H4 (cell line): ENCODE data around the gene OPN1SW. TPM values are rescaled to one million over a fixed set of nuclear protein-coding genes. Genes with fewer than 3 reads are reported as not detected.

Experiments used
- DNase-seq: peaks from one replicate; pipeline ENCODE4 v3.0.0-alpha.2; 2015; ENCODE audit warnings: low spot score
- total RNA-seq: library from RNA; depleted of rRNA; stranded (reverse); fragments of >200 nt; shearing (Covaris generic); gene quantifications from 2 replicates; pipeline ENCODE4 v1.2.3, GENCODE V29; 2014; rRNA removed

The OPN1SW gene, protein sequence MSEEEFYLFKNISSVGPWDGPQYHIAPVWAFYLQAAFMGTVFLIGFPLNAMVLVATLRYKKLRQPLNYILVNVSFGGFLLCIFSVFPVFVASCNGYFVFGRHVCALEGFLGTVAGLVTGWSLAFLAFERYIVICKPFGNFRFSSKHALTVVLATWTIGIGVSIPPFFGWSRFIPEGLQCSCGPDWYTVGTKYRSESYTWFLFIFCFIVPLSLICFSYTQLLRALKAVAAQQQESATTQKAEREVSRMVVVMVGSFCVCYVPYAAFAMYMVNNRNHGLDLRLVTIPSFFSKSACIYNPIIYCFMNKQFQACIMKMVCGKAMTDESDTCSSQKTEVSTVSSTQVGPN
- total RNA-seq, result not detected in 2 replicates

DNA sequence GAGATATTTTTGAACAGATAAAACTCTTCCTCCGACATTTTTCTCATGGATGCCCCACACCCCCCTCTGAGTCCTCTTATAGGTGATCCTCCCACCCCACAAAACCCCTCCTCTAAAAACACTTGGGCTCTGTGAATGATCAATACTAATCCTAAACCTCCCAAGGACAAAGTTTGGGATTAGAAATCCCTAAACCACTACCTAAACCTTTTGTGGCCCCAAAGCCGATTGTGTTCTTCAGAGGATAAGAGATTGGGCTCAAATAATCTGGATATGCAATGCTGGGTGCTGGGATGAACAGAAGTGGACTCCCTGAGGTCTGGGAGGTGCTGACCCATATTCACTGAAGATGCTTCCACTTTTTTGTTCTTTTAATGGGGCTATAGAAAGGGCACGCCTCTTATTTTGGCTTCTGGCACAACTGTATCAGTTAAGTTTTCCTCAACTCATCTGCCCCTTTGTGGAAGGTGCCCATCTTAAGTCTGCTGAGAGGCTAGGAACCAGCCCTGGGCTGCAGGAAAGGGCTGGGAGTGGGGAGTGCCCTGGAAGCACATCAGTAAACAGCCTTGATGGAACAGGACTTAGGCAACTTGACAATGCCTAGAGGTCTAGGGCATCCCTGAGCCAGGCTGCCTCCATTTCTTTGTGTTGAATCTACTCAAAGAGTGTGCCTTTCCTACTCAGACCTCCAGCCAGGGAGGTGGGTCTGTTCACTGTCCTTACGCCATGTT, at the start of gene OPN1SW:
Gene OPN1SW, minus strand, starts transcription at position 51 of the 731 bp plus-strand sequence. Its CDS starts 13 bp downstream, at position 38.
- DNase-seq, result no peak

DNA sequence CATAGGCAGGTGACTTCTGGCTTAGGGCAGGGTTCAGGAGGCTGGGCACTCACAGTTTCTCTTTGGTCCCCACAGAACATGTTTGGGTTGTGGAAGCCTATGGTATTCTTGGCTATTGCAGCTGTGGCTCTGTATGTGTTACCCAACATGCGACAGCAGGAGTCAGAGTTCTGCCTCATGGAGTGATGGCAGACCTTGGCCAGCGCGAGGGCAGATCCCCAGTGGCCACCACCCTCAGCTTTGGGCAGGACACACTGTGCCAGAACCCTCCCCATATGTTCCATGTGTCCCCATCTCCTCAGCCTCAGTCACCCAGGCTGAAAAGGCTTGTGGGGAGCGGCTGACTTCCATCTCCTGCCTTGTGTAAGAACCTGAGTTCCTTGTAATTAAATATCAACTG, 46.1 kb upstream of the OPN1SW start:
- no peak for DNase-seq

DNA sequence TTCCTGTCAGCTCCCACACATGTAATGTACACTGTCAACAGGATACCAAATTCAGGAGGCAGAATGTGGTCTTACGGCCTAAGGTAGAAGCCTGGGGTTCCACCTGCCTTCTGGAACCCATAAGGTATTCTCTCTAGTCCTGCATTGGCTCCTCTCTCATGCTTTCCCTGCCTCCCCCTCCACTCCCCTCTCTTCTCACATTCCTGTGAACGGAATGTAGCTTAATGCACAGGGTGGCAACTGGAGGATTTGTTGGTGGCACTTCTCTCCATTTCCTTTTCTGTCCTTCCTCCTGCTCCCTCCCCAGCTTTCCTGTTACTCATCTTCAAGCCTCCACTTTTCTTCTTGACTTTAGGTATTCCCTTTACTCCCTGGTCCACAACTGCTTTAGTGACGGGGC, 43.1 kb upstream of the OPN1SW start:
- no peak for DNase-seq

DNA sequence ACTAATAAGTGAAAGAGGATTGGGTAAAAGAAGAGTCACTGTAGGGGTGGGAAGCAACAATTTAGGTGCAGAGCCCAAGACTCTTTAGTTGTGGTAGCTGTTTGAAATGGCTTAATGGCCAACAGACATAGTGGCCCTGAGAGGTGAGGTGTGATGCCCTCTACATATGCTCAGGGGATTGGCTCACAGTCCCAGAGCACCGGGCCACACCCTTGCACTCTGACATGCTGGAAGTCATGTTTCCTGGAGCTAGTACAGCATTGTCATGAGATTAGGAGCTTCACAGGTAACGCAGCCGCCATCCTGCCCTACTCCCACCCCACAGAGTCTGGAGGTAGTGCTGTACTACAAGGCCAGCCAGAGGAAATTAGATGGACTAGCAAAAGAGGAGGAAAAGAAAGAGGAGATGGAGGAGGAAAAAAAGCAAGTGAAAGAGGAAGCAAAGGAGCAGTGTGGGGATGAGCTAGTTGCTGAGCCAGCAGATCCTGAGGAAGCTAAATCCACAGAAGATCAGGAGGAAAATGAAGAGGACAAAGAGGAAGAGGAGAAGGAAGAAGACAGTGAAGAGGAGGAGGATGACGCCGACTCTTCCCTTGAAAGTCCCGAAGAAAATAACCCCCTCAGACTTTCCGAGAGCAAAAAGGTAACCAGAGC, 39.8 kb upstream of the OPN1SW start:
- DNase-seq, result no peak

DNA sequence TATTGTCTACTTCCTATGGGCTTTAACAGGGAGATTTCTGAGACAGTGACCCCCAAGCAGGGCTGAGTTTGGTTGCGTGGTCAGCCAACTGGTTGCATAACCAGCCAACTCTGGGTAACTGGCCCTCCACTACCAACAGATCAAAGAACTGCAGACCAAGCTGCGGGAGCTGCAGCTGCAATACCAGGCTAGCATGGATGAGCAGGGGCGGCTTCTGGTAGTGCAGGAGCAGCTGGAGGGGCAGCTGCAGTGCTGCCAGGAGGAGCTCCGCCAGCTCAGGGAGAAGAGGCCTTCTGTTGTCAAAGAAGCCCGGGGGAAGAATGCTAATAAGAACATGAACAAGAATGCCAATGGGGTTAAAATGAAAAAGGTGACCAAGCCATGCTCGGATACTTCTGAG, 38.9 kb upstream of the OPN1SW start:
- no peak for DNase-seq

DNA sequence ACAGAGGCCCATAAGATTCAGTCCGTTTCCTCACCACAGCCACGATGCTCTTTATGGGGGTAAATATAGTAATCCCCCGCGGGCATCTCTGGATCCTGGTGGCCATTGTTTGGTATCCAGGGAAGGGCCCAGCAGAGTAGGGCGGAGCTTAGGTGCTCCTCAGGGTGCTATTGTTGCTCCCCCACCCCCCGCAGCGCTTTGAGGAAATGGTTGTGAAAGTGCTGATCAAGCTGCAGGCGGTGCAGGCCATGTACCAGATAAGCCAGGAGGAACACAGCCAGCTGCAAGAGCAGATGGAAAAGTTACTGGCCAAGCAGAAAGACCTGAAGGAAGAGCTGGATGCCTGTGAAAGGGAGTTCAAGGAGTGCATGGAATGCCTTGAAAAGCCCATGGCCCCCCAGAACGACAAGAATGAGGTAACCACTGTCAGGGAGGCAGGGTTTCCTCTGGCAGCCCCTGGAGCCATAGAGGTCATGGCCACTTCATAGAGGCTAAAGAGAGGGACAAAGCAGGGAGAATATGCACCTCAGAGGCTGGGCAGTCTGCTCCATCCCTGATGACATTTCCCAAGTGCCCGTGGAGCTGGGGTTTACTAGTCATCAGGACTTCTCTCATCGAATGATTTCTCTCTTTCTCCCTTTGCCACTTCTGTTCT, 37.0 kb upstream of the OPN1SW start:
- no peak for DNase-seq

DNA sequence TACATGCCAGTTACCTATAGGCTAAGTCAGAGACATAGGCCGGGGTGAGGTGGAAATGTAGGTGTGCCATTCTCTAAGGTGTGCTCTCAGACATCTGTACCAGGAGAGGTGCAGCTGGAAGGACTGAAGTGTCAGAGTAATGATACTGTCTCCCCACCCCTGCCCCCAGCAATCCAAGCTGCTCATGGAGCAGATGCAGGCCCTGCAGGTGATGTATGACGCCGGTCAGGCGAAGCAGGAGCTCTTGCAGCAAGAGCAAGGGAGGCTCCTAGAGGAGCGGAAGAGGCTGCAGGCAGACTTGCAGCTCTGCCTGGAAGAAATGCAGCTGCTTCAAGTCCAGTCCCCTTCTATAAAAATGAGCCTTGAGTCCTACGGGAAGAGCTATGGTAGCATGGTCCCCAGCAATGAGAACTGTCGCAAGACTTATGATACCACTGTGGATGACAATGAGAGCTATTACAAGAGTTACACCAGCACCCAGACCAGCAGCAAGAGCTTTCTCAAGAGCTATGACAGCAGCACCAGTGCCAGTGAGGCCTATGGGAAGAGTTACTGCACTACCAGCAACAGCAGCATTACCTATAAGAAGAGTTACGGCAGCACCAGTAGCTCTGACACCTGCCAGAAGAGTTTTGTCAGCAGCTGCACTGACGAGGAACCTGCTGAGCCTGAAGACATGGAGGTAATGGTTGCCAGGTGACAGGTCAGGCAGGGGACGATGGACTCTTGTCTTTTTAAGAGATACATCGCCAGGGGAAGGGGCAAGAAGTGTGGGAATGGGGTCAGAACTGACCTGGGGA, 36.2 kb upstream of the OPN1SW start:
- DNase-seq, result no peak

DNA sequence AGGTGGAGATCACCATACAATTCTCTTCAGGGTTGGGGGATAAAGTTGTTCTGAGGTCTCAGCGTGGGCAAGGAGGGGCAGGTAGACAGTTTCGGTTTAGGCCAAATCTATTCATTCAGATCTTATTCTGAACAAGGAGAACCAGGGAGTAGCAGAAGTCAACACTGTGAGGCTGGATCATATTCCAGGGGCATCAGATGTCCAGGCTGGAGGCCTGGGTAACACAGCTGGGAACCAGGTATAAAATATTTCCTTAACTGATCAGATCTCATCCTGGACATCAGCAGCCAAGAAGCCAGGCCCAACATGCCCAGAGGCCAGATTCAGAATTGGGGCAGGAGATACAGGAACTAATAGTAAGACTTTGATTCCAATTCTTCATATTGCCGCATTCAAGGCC, 35.4 kb upstream of the OPN1SW start:
- no peak for DNase-seq

DNA sequence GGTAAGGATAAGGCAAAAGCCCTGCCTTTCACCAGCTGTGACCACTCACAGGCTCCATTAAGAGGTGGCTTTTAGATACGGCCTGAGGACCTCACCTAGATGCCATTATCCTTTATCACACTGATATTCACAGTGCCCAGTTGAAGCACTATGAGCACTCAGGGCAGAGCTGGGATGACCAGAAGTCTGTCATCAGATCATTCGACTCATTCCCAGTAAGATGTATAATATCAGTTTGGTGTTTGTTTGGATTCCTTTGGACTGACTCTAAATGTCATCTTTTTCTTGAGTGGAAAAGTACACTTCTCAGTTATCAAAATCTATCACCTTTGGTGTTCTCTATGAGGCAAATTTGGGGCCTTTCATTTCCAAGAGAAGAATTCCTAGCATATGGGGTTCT, 34.9 kb upstream of the OPN1SW start:
- no peak for DNase-seq

DNA sequence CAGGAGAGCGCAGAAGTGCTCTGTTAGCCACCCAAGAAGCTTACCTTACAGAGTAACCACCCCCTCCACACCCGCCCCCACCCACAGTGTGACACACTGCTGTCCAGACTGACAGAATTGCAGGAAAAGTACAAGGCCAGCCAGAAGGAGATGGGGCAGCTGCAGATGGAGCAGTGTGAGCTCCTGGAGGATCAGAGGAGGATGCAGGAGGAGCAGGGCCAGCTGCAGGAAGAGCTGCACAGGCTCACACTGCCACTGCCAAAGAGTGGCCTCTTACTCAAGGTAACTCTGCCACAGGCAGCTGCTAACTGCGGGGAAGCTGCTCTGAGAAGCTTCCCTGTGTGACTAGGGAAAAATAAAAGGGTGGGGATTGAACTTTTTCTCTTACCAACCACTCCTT, 33.8 kb upstream of the OPN1SW start:
- DNase-seq, result no peak

DNA sequence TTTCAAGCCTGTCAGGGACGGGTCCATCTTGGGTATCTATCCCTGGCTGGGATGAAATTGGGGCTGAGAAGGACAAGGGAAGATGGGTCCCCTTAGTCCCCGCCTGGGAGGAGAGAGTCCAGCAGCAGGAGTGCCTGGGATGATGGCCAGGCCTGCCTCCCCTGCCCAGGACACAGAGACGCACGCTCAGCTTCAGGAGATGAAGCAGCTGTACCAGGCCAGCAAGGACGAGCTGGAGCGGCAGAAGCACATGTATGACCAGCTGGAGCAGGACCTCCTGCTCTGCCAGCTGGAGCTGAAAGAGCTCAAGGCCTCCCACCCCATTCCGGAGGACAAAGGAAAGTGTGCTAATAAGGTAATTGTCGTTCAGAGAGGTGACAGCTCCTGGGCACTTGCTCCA, 31.6 kb upstream of the OPN1SW start:
- DNase-seq, result no peak

DNA sequence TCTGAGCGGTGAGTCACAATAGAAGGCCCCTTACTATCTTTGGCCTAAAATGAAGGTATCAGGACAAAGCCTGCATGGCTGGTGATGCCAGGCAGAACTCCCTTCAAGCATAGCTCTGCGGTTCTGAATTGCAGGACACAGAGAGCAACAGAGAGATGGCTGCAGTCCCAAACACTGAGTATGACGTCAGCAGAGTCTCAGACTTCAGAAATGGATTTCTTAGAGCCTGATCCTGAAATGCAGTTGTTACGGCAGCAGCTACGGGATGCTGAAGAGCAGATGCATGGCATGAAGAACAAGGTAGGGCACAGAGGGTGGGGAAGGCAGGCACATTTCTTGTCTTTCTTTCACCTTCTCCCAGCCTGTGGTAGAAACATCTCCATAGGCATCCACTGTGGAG, 29.6 kb upstream of the OPN1SW start:
- no peak for DNase-seq

DNA sequence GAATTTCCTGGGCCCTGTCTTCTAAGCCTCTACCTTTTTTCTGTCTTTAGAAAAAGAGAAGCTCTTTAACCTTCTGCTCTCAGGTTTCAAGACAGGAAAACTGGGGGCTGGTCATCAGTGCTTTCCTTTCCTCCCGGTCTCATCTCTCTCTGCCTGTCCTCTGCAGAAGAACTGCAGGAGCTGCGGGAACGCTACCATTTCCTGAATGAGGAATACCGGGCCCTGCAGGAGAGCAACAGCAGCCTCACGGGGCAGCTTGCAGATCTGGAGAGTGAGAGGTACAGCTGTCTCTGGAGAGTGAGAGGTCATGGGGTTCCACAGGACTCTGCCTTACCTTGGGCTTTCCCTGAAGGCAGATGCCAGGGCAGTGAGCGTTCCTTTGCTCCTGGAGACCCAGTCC, 28.9 kb upstream of the OPN1SW start:
- DNase-seq, result no peak

DNA sequence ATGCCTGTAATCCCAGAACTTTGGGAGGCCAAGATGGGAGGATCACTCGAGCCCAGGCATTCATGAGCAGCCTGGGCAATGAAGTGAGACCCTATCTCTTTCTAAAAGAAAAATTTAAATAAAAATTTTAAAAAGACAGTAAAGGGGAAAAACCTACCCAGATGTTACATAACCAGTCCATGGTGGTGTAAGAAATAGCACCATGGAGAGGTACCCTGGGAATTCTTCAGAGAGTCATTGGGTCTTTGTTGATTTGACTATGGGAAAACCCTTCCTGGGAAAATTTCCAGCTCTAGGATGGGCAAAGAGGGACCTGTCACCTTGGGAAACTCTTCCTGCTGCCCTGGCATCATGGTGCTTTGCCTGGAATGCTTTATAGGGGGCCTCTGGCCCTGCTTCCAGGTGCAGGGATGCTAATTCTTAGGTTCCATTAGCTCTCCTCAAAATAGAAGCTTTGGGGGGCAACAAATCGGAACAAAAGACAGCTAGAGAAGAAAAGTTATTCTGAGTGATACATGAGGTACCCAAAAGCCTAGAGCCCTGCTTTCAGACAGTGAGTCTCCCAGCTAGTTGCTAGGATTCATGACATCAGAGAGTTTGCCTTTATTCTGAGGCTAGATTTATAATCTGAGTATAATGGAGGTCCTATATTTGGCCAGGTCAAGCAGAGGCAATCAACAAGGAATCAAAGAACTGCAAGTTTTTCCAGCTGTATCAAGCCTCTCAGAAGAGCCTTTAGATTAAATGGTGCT, 26.2 kb upstream of the OPN1SW start:
- DNase-seq, result no peak

DNA sequence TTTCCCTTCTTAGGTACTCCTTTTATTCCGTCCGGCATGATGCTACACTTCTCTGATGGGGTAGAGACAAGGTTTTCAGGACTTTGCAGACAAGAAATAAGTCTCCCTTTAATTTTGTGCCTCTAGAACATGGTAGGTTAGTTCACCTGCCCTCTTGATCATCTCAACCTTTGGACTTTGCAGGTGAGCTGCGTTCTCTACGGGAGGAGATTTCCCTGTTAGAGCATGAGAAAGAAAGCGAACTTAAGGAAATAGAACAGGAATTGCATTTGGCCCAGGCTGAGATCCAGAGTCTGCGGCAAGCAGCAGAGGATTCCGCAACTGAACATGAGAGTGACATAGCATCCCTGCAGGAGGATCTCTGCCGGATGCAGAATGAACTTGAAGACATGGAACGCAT, 25.4 kb upstream of the OPN1SW start:
- DNase-seq, result no peak

DNA sequence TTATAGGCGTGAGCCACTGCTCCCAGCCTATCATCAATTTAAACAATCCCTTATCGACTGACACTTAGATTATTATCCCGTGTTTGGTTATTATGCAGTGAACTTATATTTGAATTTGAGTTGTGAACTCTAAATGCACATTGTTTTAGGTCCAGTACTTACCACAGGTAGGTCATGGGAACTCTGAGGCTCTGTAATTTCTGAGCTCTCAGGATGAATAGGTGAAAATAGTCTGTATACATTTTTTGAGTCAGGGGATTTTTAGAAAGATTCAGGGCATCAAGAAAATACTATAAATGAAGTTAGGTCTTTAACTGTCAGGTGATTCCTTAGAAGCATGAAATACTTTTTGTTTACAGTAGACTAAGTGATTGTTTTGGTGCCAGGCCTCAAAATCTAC, 25.0 kb upstream of the OPN1SW start:
- no peak for DNase-seq

DNA sequence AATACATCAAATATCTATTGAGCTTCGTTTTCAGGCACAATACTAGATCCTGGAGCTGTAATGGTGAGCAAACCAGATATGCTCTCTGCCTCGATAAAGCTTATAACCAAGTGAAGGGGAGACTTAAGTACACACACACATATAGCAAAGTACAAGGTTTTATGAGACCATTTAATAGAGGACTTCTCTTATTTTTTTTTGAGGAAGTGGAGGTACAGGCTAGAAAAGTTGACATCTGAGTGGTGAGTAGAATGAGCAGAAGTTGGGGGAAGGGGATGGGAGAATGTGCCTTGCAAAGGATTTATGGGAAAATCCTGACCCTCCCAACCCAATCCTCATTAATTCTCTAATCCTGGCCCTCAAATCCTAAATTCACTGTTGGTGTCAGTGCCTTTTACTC, 23.9 kb upstream of the OPN1SW start:
- no peak for DNase-seq

DNA sequence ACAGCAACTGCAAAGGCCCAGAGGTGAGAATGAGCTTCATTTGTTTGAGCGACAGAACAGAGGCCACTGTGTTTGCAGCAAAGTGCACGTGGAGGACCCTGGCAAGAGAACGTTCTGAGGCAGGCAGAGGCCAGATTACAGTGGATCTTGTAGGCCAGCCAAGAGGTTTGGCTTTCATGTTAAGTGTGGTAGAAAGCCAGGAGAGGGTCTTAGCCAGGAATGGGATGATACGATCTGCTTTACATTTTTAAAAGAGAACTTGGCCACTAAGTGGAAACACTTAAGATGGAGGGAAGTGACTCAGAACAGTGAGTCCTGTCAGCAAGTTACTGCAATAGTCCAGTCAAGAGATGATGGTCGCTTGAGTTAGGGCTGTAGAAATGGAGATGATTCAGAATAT, 20.7 kb upstream of the OPN1SW start:
- no peak for DNase-seq

DNA sequence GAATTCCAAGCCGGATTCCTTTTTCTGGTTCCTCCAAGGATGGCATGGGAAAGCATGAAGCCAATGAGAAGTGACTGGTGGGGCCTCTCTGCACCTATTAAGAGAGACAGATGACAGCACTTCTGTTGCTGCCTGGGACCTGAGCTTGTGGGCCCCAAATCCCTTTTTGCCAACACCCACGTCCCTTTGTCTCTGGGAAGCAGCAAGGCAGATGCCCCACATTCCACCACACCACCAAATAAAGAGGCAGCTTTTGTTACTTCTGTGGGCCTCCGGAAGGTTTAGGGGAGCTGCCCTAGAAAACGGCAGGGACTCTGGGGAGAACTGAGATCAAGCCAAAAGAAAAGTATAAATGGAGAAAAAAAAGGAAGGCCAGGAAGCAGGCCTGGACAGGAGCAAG, 19.5 kb upstream of the OPN1SW start:
- DNase-seq, result no peak

DNA sequence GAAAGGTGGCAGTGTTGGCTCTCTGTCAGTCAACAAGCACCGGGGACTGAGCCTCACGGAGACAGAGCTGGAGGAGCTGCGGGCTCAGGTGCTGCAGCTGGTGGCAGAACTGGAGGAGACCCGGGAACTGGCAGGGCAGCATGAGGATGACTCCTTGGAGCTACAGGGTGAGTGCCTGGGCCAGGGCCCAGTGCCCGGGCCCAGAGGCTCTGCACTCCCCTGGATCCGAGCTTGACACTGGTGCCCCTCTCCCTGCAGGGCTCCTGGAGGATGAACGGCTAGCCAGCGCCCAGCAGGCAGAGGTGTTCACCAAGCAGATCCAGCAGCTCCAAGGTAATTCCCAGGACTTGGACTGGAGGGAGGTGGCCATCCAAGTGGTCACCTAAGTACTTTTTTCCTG, 18.8 kb upstream of the OPN1SW start:
- DNase-seq, result no peak

DNA sequence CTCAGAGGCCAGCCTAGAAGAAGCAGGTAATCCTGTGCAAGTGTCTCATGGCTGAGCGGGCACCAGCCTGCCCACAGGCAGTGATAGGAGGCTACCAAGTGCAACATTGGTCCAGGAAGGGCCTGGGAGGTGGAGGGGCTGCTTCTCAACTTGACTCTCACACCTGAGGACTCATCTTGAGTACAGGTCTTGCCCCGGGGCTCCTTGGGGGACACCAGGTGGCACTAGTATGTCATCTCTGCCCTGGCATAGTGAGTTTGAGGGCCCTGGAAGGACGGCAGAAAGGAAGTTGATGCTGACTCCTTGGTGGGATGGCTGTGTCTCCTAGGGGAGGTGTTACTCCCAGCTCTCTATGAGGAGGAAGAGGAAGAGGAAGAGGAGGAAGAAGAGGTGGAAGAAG, 18.4 kb upstream of the OPN1SW start:
- DNase-seq, result no peak
